Measurements from ENCODE around the gene FRMD5.

- no peak for TF ChIP-seq POLR2A (IDR thresholded peaks at IDR 0.05)
- TF ChIP-seq, protein P1, sequence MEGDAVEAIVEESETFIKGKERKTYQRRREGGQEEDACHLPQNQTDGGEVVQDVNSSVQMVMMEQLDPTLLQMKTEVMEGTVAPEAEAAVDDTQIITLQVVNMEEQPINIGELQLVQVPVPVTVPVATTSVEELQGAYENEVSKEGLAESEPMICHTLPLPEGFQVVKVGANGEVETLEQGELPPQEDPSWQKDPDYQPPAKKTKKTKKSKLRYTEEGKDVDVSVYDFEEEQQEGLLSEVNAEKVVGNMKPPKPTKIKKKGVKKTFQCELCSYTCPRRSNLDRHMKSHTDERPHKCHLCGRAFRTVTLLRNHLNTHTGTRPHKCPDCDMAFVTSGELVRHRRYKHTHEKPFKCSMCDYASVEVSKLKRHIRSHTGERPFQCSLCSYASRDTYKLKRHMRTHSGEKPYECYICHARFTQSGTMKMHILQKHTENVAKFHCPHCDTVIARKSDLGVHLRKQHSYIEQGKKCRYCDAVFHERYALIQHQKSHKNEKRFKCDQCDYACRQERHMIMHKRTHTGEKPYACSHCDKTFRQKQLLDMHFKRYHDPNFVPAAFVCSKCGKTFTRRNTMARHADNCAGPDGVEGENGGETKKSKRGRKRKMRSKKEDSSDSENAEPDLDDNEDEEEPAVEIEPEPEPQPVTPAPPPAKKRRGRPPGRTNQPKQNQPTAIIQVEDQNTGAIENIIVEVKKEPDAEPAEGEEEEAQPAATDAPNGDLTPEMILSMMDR (IDR thresholded peaks at IDR 0.05) = no peak
Observed at GRCh38 chr15:43883571-43883970, 311.5 kb downstream of the FRMD5 start.
